ENCODE results near the gene ZNF654. TPM values are rescaled to one million over a fixed set of nuclear protein-coding genes. Genes with fewer than 3 reads are reported as not detected.

The ZNF654 gene
- total and polyA plus RNA-seq, 2 of the 13 experiments (the other 11 are each of a cell fraction or from before 2014, with no cell fraction given), result 1.8 to 4.1 TPM

GRCh38 chr3:88038566-88038965 lies 20.5 kb upstream of the ZNF654 start (continued):
- TF ChIP-seq U2AF2 (IDR thresholded peaks at IDR 0.05; ENCODE audit: low read depth, low read length) (no peak), FOXK2 (IDR thresholded peaks at IDR 0.05) (no peak), PATZ1 (CRISPR knock-in tag; IDR thresholded peaks at IDR 0.05) (no peak), TBX3 (IDR thresholded peaks at IDR 0.05; ENCODE audit: borderline replicate concordance) (no peak), ZFP41 (CRISPR knock-in tag; IDR thresholded peaks at IDR 0.05; ENCODE audit: borderline replicate concordance) (no peak), SRY (CRISPR knock-in tag; IDR thresholded peaks at IDR 0.05) (no peak), ZGPAT (CRISPR knock-in tag; IDR thresholded peaks at IDR 0.05) (no peak), ZNF564 (CRISPR knock-in tag; IDR thresholded peaks at IDR 0.05) (no peak), CCAR2 (optimal IDR thresholded peaks at IDR 0.05; ENCODE audit: low read depth, low read length) (no peak)

- H3K27ac ChIP-seq (ENCODE audit: extremely low read length, insufficient read depth, low read length), result no peak overlapping the region
- ChIA-PET POLR2A (no interaction called here), CTCF (ENCODE audit: low intra/inter-chr PET ratio, low total read pairs) (no interaction called here)
- BruUV-seq (replicated peaks), result no TSS peak
- H3K79me2 ChIP-seq (ENCODE audit: insufficient read depth, low read length), result no peaks in the 10 kb centered on the region
- H3K9ac ChIP-seq (ENCODE audit: insufficient read depth, low read depth, low read length), result no peak overlapping the region
- intact Hi-C loops (cut with micrococcal nuclease; ENCODE audit: unreplicated experiment) (no loop called here), in situ Hi-C loops (cut with HindIII; ENCODE audit: extremely low pct_ligation_motif_present, low pct_unique_long_range_greater_than_20kb) (no loop called here)
- DNase-seq (ENCODE audit: low spot score), result no peak
- no peak overlapping the region for H3K4me3 ChIP-seq (replicated peaks in 1 of 3; ENCODE audit: insufficient read depth in 1 of 3, low read depth in 2 of 3, low read length in 3 of 3)
- H2AFZ ChIP-seq (ENCODE audit: low read length), result no peak overlapping the region
- no peak overlapping the region for H3K4me2 ChIP-seq (ENCODE audit: low read depth, low read length)
- no peak for FAIRE-seq
- no peaks in the 10 kb centered on the region; a peak in 2 of 5 replicates for H3K27me3 ChIP-seq (ENCODE audit: control insufficient read depth in 1 of 2, insufficient read depth in 2 of 2, low read length in 2 of 2)
- H3K4me1 ChIP-seq (ENCODE audit: insufficient read depth, low read length), result no peaks in the 10 kb centered on the region
- H3K36me3 ChIP-seq (replicated peaks in 1 of 2; ENCODE audit: control insufficient read depth in 1 of 2, insufficient read depth in 2 of 2, low read length in 2 of 2), result no peaks in the 10 kb centered on the region
- H4K20me1 ChIP-seq (ENCODE audit: insufficient read depth, low read length), result no peaks in the 10 kb centered on the region
- no peaks in the 10 kb centered on the region for H3K9me3 ChIP-seq (ENCODE audit: low read length)
- ATAC-seq, result no peak
- 21% methylated on average over 4 of the region's 4 CpGs for WGBS (ENCODE audit: low lambda C conversion rate)
- TF ChIP-seq ZNF589 (CRISPR knock-in tag; conservative IDR thresholded peaks at IDR 0.05) (no peak), MNT (IDR thresholded peaks at IDR 0.05) (no peak), CCDC6 (CRISPR knock-in tag; IDR thresholded peaks at IDR 0.05) (no peak), CCAR2 (optimal IDR thresholded peaks at IDR 0.05; ENCODE audit: low read depth, low read length) (no peak), ZMAT5 (CRISPR knock-in tag; IDR thresholded peaks at IDR 0.05; ENCODE audit: borderline replicate concordance, low read depth) (no peak), REXO4 (CRISPR knock-in tag; IDR thresholded peaks at IDR 0.05; ENCODE audit: borderline replicate concordance) (no peak), ZNF619 (CRISPR knock-in tag; IDR thresholded peaks at IDR 0.05) (no peak), ZNF296 (CRISPR knock-in tag; conservative IDR thresholded peaks at IDR 0.05) (no peak), ELF3 (CRISPR knock-in tag; IDR thresholded peaks at IDR 0.05) (no peak)
Observed at GRCh38 chr3:88040529-88040928, 18.5 kb upstream of the ZNF654 start.

All from HepG2 (cell line).